ENCODE data around the gene UNKL.
A peak's percentile ranks its signal among the peaks of the same experiment; 100 is the strongest.

GRCh38 chr16:1346422-1347285 lies 67.8 kb downstream of the UNKL start:
- no peak for TF ChIP-seq YY1 (tag by site-specific recombination; IDR thresholded peaks at IDR 0.05)
- peak; percentile 23; the same call in 1 of the 2 replicates for TF ChIP-seq CTCF (tag by site-specific recombination; IDR thresholded peaks at IDR 0.05)
